ENCODE data around the gene NUP50. TPM values are rescaled to one million over a fixed set of nuclear protein-coding genes. Genes with fewer than 3 reads are reported as not detected.

Gene NUP50
- total and polyA plus RNA-seq, 2 of the 13 experiments (the other 11 are each of a cell fraction or from before 2014, with no cell fraction given): 14.2 to 52.4 TPM

DNA sequence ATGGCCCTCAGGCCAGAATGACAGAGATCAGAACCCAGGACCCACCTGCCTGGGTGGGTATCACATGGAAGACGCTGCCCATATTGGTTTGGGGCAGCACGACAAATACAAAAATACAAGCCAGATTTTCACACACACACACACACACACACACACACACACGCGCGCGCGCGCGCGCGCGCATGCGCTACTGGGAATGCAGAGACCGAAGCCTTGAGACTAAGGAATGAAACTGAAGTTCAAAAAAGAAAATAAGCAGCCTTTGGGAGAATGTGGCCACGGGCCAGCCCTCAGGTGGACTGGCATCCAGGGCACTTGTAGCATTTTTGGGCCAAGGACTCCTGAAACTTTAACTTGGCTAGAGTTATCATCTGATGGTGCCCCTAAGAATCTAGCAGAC, 21.3 kb upstream of the NUP50 start (continued):
- TF ChIP-seq KDM5B (CRISPR knock-in tag; IDR thresholded peaks at IDR 0.05; ENCODE audit: borderline replicate concordance): no peak

DNA sequence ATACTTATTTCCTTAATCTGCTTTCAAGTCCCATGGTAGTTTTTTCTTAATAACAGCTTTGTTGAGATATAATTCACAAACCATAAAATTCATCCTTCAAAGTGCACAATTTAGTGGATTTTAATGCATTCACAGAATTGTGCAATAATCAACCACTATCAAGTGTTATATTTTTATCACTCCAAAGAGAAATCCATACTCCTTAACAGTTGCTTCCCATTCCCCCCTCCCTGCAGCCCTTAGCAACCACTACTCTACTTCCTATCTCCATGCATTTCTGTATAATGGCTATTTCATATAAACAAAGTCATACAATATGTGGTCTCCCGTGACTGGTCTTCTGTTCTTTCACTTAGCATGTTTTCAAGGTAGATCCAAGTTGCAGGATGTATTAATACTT, 18.8 kb upstream of the NUP50 start:
- no peak overlapping the region for H3K27ac ChIP-seq (ENCODE audit: extremely low read length, insufficient read depth, low read length)
- no peaks in the 10 kb centered on the region for H3K4me1 ChIP-seq (ENCODE audit: insufficient read depth, low read length)
- no peak for TF ChIP-seq ZNF292 (CRISPR knock-in tag; IDR thresholded peaks at IDR 0.05; ENCODE audit: borderline replicate concordance, low read depth)
- 0 out of 2 replicates have a peak, but pooled peaks have one; percentile 18 for TF ChIP-seq CEBPB (IDR thresholded peaks at IDR 0.05; ENCODE audit: borderline replicate concordance, low read depth, low read length)
- TF ChIP-seq ZNF367 (CRISPR knock-in tag; IDR thresholded peaks at IDR 0.05; ENCODE audit: borderline replicate concordance): no peak
- no peaks in the 10 kb centered on the region for H3K27me3 ChIP-seq (ENCODE audit: control insufficient read depth in 1 of 2, insufficient read depth in 2 of 2, low read length in 2 of 2)
- no peaks in the 10 kb centered on the region for H3K36me3 ChIP-seq (replicated peaks in 1 of 2; ENCODE audit: control insufficient read depth in 1 of 2, insufficient read depth in 2 of 2, low read length in 2 of 2)
- DNase-seq (ENCODE audit: low spot score) (no peak), FAIRE-seq (no peak), ATAC-seq (no peak)
- ChIA-PET POLR2A (no interaction called here), CTCF (ENCODE audit: low intra/inter-chr PET ratio, low total read pairs) (no interaction called here)
- H3K79me2 ChIP-seq (ENCODE audit: insufficient read depth, low read length): no peaks in the 10 kb centered on the region
- H3K9ac ChIP-seq (ENCODE audit: insufficient read depth, low read depth, low read length): no peak overlapping the region
- 76% methylated on average over 1 of the region's 1 CpG for WGBS (ENCODE audit: low lambda C conversion rate)
- in situ Hi-C loops (cut with HindIII; ENCODE audit: extremely low pct_ligation_motif_present, low pct_unique_long_range_greater_than_20kb): no loop called here
- H3K4me3 ChIP-seq (replicated peaks in 1 of 3; ENCODE audit: insufficient read depth in 1 of 3, low read depth in 2 of 3, low read length in 3 of 3): no peak overlapping the region
- no peaks in the 10 kb centered on the region for H3K9me3 ChIP-seq (ENCODE audit: low read length)
- no peaks in the 10 kb centered on the region for H4K20me1 ChIP-seq (ENCODE audit: insufficient read depth, low read length)
- intact Hi-C loops (cut with micrococcal nuclease; ENCODE audit: unreplicated experiment): no loop called here
- no TSS peak for BruUV-seq (replicated peaks)
- no peak overlapping the region for H2AFZ ChIP-seq (ENCODE audit: low read length)
- no peak overlapping the region for H3K4me2 ChIP-seq (ENCODE audit: low read depth, low read length)

DNA sequence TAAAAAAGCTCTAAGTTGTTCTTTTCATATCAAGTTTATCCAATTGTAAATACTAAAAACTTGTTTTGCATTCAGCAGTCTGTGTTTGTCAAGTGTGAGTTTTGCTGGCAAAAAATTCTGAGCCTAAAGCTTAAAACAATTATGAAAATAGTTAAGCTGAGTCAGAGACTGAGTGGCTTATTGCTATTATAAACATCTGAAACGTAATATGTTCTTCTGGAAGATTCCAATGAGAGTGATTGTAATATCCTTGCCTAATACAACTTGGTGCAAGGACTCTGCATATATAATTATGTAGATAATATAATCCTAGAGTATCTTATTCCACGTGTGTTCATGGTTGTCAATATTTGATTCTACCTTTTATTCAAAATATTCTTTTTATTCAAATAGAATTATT, 14.1 kb upstream of the NUP50 start:
- ATAC-seq (no peak), FAIRE-seq (no peak), DNase-seq (ENCODE audit: low spot score) (no peak)
- ChIA-PET CTCF (ENCODE audit: low intra/inter-chr PET ratio, low total read pairs) (no interaction called here), POLR2A (interaction anchor here (1.5 kb wide), 1 partner anchor 9 kb away, joined by 3 read pairs; no protein-coding TSS in a partner anchor)
- BruUV-seq (replicated peaks): no TSS peak
- TF ChIP-seq MLLT10 (CRISPR knock-in tag; IDR thresholded peaks at IDR 0.05) (no peak), ZFY (CRISPR knock-in tag; IDR thresholded peaks at IDR 0.05) (no peak), ZNF564 (CRISPR knock-in tag; IDR thresholded peaks at IDR 0.05) (no peak), PHF8 (CRISPR knock-in tag; IDR thresholded peaks at IDR 0.05) (no peak), ARNT (IDR thresholded peaks at IDR 0.05) (no peak), ZNF709 (CRISPR knock-in tag; IDR thresholded peaks at IDR 0.05) (no peak), ZNF260 (CRISPR knock-in tag; IDR thresholded peaks at IDR 0.05; ENCODE audit: borderline replicate concordance, low read depth) (no peak), SP5 (CRISPR knock-in tag; IDR thresholded peaks at IDR 0.05; ENCODE audit: borderline replicate concordance, low read depth) (no peak), ZNF292 (CRISPR knock-in tag; IDR thresholded peaks at IDR 0.05; ENCODE audit: borderline replicate concordance, low read depth) (no peak)
- TF ChIP-seq, protein P1, sequence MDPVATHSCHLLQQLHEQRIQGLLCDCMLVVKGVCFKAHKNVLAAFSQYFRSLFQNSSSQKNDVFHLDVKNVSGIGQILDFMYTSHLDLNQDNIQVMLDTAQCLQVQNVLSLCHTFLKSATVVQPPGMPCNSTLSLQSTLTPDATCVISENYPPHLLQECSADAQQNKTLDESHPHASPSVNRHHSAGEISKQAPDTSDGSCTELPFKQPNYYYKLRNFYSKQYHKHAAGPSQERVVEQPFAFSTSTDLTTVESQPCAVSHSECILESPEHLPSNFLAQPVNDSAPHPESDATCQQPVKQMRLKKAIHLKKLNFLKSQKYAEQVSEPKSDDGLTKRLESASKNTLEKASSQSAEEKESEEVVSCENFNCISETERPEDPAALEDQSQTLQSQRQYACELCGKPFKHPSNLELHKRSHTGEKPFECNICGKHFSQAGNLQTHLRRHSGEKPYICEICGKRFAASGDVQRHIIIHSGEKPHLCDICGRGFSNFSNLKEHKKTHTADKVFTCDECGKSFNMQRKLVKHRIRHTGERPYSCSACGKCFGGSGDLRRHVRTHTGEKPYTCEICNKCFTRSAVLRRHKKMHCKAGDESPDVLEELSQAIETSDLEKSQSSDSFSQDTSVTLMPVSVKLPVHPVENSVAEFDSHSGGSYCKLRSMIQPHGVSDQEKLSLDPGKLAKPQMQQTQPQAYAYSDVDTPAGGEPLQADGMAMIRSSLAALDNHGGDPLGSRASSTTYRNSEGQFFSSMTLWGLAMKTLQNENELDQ (CRISPR knock-in tag; IDR thresholded peaks at IDR 0.05; ENCODE audit: borderline replicate concordance): no peak
- Histone ChIP-seq H3K36me3 (replicated peaks in 1 of 2; ENCODE audit: control insufficient read depth in 1 of 2, insufficient read depth in 2 of 2, low read length in 2 of 2) (no peaks in the 10 kb centered on the region), H3K79me2 (ENCODE audit: insufficient read depth, low read length) (no peaks in the 10 kb centered on the region), H2AFZ (ENCODE audit: low read length) (no peak overlapping the region), H3K4me3 (replicated peaks in 1 of 3; ENCODE audit: insufficient read depth in 1 of 3, low read depth in 2 of 3, low read length in 3 of 3) (no peak overlapping the region), H3K4me2 (ENCODE audit: low read depth, low read length) (no peak overlapping the region), H3K4me1 (ENCODE audit: insufficient read depth, low read length) (no peaks in the 10 kb centered on the region), H3K9me3 (ENCODE audit: low read length) (no peaks in the 10 kb centered on the region), H3K27ac (ENCODE audit: extremely low read length, insufficient read depth, low read length) (no peak overlapping the region), H3K9ac (ENCODE audit: insufficient read depth, low read depth, low read length) (no peak overlapping the region), H3K27me3 (ENCODE audit: control insufficient read depth in 1 of 2, insufficient read depth in 2 of 2, low read length in 2 of 2) (no peaks in the 10 kb centered on the region), H4K20me1 (ENCODE audit: insufficient read depth, low read length) (no peaks in the 10 kb centered on the region)
- intact Hi-C loops (cut with micrococcal nuclease; ENCODE audit: unreplicated experiment): no loop called here
- in situ Hi-C loops (cut with HindIII; ENCODE audit: extremely low pct_ligation_motif_present, low pct_unique_long_range_greater_than_20kb): no loop called here
- 94% methylated on average over 2 of the region's 2 CpGs for WGBS (ENCODE audit: low lambda C conversion rate)
